ENCODE results near the gene ZCCHC3. TPM values are rescaled to one million over a fixed set of nuclear protein-coding genes. Genes with fewer than 3 reads are reported as not detected.
"Not testable (repeated sequence)": the region's sequence is repeated elsewhere in the genome, so short reads cannot be mapped to it uniquely, and the experiment has no call there.

ZCCHC3 gene, protein sequence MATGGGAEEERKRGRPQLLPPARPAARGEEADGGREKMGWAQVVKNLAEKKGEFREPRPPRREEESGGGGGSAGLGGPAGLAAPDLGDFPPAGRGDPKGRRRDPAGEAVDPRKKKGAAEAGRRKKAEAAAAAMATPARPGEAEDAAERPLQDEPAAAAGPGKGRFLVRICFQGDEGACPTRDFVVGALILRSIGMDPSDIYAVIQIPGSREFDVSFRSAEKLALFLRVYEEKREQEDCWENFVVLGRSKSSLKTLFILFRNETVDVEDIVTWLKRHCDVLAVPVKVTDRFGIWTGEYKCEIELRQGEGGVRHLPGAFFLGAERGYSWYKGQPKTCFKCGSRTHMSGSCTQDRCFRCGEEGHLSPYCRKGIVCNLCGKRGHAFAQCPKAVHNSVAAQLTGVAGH
- 10 to 100 TPM; 49.6 to 57.3 (median 52.0) TPM for polyA plus RNA-seq (ENCODE audit: insufficient read length in 4 of 4)

DNA sequence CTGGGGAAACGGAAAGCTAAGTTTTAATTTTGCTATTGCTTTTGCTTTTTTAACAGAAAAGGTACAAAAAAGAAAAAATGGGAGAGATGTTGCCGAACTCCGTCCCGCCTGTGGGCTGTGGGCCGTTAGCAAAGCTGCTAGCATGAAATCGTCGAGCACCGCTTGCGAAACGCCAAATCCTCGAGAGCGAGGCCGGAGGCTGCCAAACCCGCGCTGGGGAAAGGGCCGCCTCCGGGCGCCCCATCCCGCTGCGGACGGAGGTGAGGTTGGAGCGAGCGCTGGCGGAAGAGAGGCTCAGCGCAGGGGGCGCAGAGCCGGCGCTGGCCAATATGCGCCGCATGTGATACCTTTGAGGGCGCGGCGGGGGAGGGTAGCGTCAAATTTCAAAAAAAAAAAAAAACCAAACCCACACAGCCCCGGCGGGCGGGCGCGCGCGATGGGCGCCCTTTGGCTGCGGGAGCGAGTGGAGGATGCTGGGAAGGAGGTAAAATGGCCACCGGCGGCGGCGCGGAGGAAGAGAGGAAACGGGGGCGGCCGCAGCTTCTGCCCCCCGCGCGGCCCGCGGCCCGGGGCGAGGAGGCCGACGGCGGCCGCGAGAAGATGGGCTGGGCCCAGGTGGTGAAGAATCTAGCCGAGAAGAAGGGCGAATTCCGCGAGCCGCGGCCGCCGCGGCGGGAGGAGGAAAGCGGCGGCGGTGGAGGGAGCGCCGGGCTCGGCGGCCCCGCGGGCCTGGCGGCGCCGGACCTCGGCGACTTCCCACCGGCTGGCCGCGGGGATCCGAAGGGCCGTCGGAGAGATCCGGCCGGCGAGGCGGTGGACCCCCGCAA is at the start of gene ZCCHC3:
ZCCHC3 (plus strand) TSS at position 473 of the 827 bp plus-strand sequence; CDS start at position 490, 17 bp downstream.
- DNase-seq (ENCODE audit: low read depth in 4 of 4, low spot score in 3 of 4): peak in 3 of 4 donors; percentile 86 to 90 (median 87)

DNA sequence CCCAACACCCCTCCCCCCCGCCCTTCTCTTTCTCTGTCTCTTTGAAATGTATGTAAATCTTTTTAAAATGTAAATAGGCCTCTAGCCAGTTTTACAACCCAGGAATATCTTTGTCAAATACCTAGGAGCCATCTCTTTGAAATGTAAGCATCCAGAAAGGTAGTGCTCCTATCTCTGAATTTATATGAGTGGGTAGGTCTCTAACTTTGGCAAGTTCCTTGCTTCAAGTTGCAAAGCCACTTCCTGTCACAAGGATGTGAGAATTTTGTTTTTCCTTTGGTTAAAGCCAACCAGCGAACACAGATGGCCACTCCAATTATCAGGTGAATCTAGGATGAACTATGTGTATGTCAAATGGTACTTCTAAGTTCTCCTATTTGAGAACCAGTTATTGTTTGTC is 46.0 kb upstream of the ZCCHC3 start:
- no peak for DNase-seq (ENCODE audit: low read depth in 4 of 4, low spot score in 3 of 4)

- DNase-seq (ENCODE audit: low read depth in 4 of 4, low spot score in 3 of 4): no peak
Measured at GRCh38 chr20:252801-253200, 44.6 kb upstream of the ZCCHC3 start.

- not testable (repeated sequence) for DNase-seq (ENCODE audit: low read depth in 4 of 4, low spot score in 3 of 4)
Measured at GRCh38 chr20:253447-253846, 43.9 kb upstream of the ZCCHC3 start.

DNA sequence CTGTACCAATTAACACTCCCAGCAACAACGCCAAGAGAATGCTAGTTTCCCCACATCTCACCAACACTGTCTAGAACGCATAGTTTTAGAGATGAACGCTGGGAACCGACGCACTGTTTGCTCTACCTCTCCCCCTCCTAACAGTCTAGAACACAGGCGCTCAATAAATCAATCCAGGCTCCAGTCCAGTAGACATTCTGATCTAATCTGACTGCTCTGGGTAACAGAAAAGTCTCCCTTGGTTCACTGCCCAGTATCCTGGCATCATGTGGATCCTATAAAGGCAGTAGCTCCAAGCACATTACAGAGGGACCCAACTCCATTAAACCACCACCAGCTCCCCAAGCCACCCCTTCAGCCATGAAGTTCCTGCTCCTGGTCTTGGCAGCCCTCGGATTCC is 40.0 kb upstream of the ZCCHC3 start, which contains the start of gene DEFB132:
DEFB132 (plus strand) TSS at position 306 of the 400 bp plus-strand sequence; CDS start at position 361, 55 bp downstream.
- no peak for DNase-seq (ENCODE audit: low read depth in 4 of 4, low spot score in 3 of 4)

DNA sequence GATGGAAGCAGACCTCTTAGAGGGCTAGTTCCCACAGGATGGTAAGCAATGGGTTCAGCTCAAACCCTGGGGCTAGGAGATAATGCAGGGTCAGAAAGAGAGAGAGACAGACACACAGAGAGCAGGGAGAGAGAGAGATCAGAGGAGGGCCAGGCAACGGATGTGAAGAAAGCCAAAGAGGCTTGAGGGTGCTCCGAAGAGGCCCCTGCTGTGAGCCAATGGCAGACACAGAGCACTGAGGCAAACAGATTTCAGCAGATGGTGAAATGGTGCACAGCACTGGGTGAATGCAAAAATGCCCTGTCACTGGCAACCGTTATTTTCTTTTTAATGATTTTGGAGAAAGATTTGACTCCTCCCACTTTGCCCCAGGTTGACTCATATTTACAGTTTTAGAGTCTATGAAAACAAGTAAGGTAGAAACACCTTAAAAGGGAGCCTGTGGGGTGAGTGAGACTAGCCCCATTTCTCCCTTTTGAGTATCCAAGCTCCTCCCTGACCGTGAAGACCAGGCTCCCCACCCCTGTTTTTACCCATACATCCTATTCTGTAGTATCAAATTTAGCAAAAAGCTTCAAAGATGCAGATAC is 39.0 kb upstream of the ZCCHC3 start:
- DNase-seq (ENCODE audit: low read depth in 4 of 4, low spot score in 3 of 4): no peak

DNA sequence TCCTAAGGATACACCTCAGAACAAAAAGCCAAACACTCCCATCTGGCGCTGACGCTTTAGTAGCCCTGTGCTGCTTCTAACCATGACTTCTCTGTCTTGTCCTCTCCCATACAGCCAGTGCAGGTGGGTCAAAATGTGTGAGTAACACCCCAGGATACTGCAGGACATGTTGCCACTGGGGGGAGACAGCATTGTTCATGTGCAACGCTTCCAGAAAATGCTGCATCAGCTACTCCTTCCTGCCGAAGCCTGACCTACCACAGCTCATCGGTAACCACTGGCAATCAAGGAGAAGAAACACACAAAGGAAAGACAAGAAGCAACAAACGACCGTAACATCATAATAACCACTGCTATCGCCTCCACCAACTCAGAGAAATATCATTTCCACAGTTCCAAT is 38.4 kb upstream of the ZCCHC3 start:
- no peak for DNase-seq (ENCODE audit: low read depth in 4 of 4, low spot score in 3 of 4)

- no peak for DNase-seq (ENCODE audit: low read depth in 4 of 4, low spot score in 3 of 4)
Measured at GRCh38 chr20:259981-260380, 37.4 kb upstream of the ZCCHC3 start.

DNA sequence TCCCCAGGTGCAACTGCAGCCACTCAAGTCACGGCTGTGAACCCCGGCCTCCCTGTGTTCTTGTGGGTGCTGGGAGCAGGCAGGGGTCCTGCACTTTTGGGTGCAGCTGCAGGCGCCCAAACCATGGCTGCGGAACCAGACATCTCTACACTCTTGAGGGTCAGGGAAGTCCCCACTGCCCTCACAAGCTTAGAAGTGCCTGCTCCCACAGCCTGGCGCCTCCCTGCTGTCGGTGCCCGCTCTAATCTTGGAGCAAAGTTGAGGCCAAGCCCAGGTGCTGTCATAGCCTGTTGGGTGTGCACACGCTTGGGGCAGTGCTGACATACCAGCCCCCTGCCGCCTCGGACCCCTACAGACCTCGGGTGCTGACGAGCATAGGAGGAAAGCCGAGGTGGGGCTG is 33.7 kb upstream of the ZCCHC3 start:
- DNase-seq (ENCODE audit: low read depth in 4 of 4, low spot score in 3 of 4): no peak

DNA sequence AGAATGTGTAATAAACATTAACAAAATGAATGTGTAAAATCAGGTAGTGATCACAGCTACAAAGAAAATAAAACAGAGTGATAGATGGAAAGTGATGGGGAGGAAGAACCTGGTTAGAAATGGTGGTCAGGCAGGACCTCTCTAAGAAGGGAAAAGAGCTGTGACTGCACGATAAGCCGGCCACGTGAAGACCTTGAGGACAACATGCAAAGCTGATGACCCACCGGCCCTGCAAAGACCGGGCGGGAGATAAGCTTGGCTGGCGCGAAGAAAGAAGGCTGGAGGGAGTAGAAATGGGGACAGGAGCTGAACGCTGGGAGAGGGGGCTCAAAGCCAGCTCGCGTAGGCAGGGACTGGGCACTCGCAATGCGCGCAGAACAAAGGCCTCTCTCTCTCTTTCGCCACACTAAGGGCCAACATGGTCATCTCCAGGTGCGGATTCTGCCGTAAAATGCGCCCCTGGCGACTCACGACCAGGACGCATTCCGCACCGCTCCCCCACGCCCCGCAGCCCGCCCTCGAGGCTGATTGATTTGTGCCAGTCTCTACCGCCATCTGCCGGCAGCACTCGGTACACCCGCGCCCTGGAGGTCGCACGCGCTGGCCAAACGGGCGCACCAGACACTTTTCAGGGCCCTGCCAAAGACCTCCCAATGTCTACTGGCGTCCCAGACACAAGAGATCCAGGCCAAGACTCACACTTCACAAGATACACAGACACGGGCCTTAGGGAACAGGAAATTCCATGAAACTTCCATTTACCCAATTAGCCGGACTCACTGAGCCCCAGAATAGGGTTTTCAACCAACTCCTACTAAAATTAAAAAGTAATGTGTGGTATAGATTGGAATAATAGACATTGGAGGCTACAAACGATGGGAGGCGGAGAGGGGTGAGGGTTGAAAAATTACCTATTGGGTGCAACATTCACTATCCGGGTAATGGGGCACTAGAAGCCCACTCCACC is 30.5 kb upstream of the ZCCHC3 start:
- DNase-seq (ENCODE audit: low read depth in 4 of 4, low spot score in 3 of 4): peak in 3 of 4 donors; percentile 77 to 79 (median 77)

- no peak for DNase-seq (ENCODE audit: low read depth in 4 of 4, low spot score in 3 of 4)
Measured at GRCh38 chr20:270517-270916, 26.9 kb upstream of the ZCCHC3 start.

GRCh38 chr20:271069-271468 is 26.3 kb upstream of the ZCCHC3 start:
- no peak for DNase-seq (ENCODE audit: low read depth in 4 of 4, low spot score in 3 of 4)

DNA sequence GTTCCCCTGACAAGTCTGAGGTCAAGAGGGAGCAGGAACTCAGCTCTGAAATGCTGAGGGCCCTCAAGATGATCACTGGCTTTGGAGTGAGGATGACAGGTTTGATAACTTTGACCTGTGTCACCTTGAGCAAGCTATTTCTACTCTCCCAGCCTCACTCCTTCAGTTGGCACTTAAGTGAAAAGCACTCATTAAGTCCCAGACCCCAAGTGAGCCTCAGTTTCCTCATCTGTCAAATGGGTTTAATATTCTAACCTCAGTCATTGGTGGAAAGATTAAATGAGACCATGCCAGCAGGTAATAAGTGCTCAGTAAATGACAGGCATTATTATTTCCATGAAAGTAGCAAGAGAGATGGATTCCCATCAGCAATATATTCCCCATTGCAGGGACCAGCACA is 25.8 kb upstream of the ZCCHC3 start:
- DNase-seq (ENCODE audit: low read depth in 4 of 4, low spot score in 3 of 4): no peak

GRCh38 chr20:272718-273117 is 24.7 kb upstream of the ZCCHC3 start:
- no peak for DNase-seq (ENCODE audit: low read depth in 4 of 4, low spot score in 3 of 4)

DNA sequence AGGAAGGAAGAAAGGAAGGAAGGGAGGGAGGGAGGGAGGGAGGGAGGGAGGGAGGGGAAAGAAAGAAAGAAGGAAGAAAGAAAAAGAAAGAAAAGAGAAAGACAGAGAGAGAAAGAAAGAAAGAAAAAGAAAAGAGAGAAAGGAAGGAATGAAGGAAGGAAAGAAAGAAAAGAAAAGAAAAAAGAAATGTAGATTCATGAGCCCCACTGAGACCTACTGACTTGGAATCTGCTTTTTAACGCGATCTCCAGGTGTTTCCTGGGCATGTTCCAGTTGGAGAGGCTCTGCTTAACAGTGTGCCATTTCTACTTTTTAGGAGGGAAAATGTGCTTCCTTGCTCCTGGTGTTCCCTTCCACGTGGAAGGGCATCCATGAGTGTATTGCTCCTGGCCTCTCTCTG is 23.5 kb upstream of the ZCCHC3 start:
- no peak for DNase-seq (ENCODE audit: low read depth in 4 of 4, low spot score in 3 of 4)

DNA sequence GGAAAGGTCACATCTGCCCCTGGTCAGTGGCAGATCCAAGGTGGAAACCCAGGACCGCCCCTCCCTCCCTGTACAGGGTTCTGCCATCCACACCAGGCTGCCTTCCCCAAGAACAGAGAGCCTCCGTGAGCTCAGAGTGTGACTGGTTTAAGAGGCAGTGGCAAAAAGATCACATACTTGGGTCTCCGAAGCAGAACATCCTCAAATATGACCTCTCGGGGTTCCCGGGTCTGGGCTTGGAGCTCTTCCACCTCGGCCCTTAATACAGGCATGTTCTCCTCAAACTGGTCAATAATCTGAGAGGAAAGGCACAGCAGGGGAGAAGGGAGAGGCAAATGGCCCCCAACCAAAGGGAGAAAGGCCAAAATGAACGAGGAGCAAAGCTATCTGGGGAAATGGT is 21.6 kb upstream of the ZCCHC3 start:
- no peak for DNase-seq (ENCODE audit: low read depth in 4 of 4, low spot score in 3 of 4)

DNA sequence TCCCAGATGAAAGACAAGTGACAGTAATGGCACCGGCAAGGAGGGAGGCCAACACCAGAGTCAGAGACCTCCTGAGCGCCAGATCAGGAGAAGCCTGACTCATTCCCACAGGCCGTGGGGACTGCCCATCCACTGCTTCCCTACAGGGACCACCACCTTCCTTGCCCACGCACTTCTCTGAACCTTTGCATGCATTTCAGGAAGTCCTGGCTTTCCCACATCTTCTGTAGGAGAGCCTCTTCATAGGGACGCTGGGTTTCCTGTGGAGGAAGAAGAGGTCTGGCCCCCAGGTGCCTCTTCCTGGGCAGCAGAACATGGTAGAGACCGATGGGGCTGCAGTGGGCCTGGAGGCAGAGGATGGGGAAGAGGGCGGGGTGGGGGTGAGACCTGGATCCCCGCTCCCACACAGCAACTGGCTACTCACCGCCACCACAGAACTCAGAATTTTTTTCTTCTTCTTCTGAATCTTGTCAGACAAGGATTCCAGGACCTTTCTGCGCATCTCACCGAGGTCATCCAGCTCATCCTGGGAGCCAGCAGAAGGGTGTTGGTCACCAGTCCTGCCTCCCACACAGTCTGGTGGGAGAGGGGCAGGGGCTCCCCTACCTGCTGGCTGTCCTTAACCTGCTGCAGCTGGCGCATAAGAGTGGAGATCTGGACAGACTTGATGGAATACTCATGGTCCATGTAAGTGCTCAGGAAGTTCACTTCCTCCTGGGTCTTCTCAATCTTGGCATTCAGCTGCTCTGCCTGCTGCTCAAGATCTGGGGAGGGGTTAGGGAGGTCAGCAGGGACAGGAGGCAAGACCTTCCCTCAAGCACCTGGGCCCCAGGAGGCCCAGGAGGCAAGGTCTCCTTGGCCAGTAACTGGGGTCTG is 20.5 kb upstream of the ZCCHC3 start:
- DNase-seq (ENCODE audit: low read depth in 4 of 4, low spot score in 3 of 4): no peak

GRCh38 chr20:277496-277781 is 19.9 kb upstream of the ZCCHC3 start:
- no peak for DNase-seq (ENCODE audit: low read depth in 4 of 4, low spot score in 3 of 4)

GRCh38 chr20:278181-278580 is 19.2 kb upstream of the ZCCHC3 start:
- no peak for DNase-seq (ENCODE audit: low read depth in 4 of 4, low spot score in 3 of 4)

Measured in right renal pelvis (tissue), 4 donors.